ENCODE results near the gene ZBTB7C. TPM values are rescaled to one million over a fixed set of nuclear protein-coding genes. Genes with fewer than 3 reads are reported as not detected.

The ZBTB7C gene
- total and polyA plus RNA-seq, 2 of the 8 experiments (the other 6 are each of a cell fraction or from before 2014, with no cell fraction given), result 0.15 to 0.45 TPM

GRCh38 chr18:48226401-48226800 lies 182.8 kb downstream of the ZBTB7C start:
- no peak overlapping the region for H3K4ac ChIP-seq (replicated peaks; ENCODE audit: insufficient read length, low read depth, low read length)
- H3K4me1 ChIP-seq (replicated peaks in 1 of 4; ENCODE audit: control insufficient read depth in 3 of 4, insufficient read depth in 4 of 4, low read length in 3 of 4), result peaks cover 0 to 1% (median 0%) of the 10 kb centered on the region in 4 experiments; a peak in 1 of 7 replicates
- H4K5ac ChIP-seq (ENCODE audit: insufficient read length, low read depth, low read length), result no peak overlapping the region
- no peak overlapping the region for H4K91ac ChIP-seq (replicated peaks; ENCODE audit: insufficient read length, low read length)
- H3K79me1 ChIP-seq (ENCODE audit: low read depth, low read length), result no peaks in the 10 kb centered on the region
- H3K18ac ChIP-seq (ENCODE audit: extremely low read depth, low read length), result no peak overlapping the region
- H3K79me2 ChIP-seq (ENCODE audit: control insufficient read depth in 1 of 2, insufficient read depth in 2 of 2, low read length in 2 of 2), result no peaks in the 10 kb centered on the region
- H2BK5ac ChIP-seq (ENCODE audit: low read depth, low read length), result no peak overlapping the region
- no peaks in the 10 kb centered on the region for H4K20me1 ChIP-seq (replicated peaks in 1 of 2; ENCODE audit: control insufficient read depth in 1 of 2, insufficient read depth in 2 of 2, low read length in 2 of 2)
- H2BK15ac ChIP-seq (ENCODE audit: low read length), result no peak overlapping the region
- POLR2A ChIA-PET (ENCODE audit: partially characterized antibody), result no interaction called here
- 77% methylated on average over 1 of the region's 1 CpG; no CpG with 5 or more reads in 1 of the 2 experiments for WGBS, 2 experiments (ENCODE audit: extremely low coverage in 1 of 2, insufficient coverage in 1 of 2, insufficient read length in 1 of 2, insufficient replicate concordance in 2 of 2, low coverage in 1 of 2, low lambda C conversion rate in 2 of 2, missing lambda C conversion rate in 1 of 2)
- H2AK5ac ChIP-seq (ENCODE audit: low read depth, low read length), result no peak overlapping the region
- no peaks in the 10 kb centered on the region for H3K23me2 ChIP-seq (ENCODE audit: low read depth, low read length)
- no peak overlapping the region for H3K56ac ChIP-seq (replicated peaks; ENCODE audit: insufficient read length, low read depth, low read length)
- no peak overlapping the region for H3K9ac ChIP-seq (replicated peaks in 1 of 4; ENCODE audit: extremely low read depth in 1 of 4, low read depth in 3 of 4, low read length in 3 of 4)
- no peaks in the 10 kb centered on the region for H3K9me3 ChIP-seq (ENCODE audit: insufficient read depth in 2 of 2, low read depth in 1 of 2, low read length in 1 of 2)
- no peak for DNase-seq (ENCODE audit: low read depth in 1 of 2, low spot score in 2 of 2)
- no peak overlapping the region; the same call in 1 of the 2 replicates for H2AFZ ChIP-seq (ENCODE audit: low read length)
- H3K27me3 ChIP-seq (replicated peaks in 1 of 4; ENCODE audit: control insufficient read depth in 3 of 4, extremely low read depth in 1 of 4, insufficient read depth in 3 of 4, low read length in 3 of 4), result no peaks in the 10 kb centered on the region
- H3K36me3 ChIP-seq (ENCODE audit: control insufficient read depth in 2 of 4, insufficient read depth in 4 of 4, low read length in 3 of 4), result no peaks in the 10 kb centered on the region
- H3K14ac ChIP-seq (ENCODE audit: insufficient read length), result no peak overlapping the region
- no peak overlapping the region for H3K4me3 ChIP-seq (ENCODE audit: extremely low read depth in 1 of 4, insufficient read depth in 2 of 4, low read depth in 3 of 4, low read length in 4 of 4)
- H4K8ac ChIP-seq (ENCODE audit: extremely low read depth, insufficient read depth, low read length), result no peak overlapping the region; the same call in 1 of the 2 replicates
- no peak for FAIRE-seq
- no peak overlapping the region for H2BK120ac ChIP-seq (replicated peaks; ENCODE audit: low read depth, low read length)
- TF ChIP-seq CHD2 (IDR thresholded peaks at IDR 0.05; ENCODE audit: low read length), result no peak
- no peak for TF ChIP-seq ATF3 (IDR thresholded peaks at IDR 0.05; ENCODE audit: insufficient read depth, low read depth, low read length)
- TF ChIP-seq GABPA (IDR thresholded peaks at IDR 0.05; ENCODE audit: borderline replicate concordance, insufficient read depth, low read length), result no peak
- no peak for TF ChIP-seq JUN (IDR thresholded peaks at IDR 0.05; ENCODE audit: low read depth, low read length)
- TF ChIP-seq EP300 (IDR thresholded peaks at IDR 0.05; ENCODE audit: borderline replicate concordance in 1 of 2, low read depth in 2 of 2, low read length in 2 of 2), result no peak
- TF ChIP-seq RNF2 (IDR thresholded peaks at IDR 0.05; ENCODE audit: borderline replicate concordance, low read depth, low read length, missing control alignments, poor library complexity, severe bottlenecking), result no peak
- no peak for TF ChIP-seq CHD1 (IDR thresholded peaks at IDR 0.05; ENCODE audit: low read depth, low read length)
- TF ChIP-seq MAX (IDR thresholded peaks at IDR 0.05), result no peak
- no peak for TF ChIP-seq TBP (IDR thresholded peaks at IDR 0.05; ENCODE audit: low read depth, low read length)
- TF ChIP-seq EGR1 (IDR thresholded peaks at IDR 0.05; ENCODE audit: borderline replicate concordance, low read depth, low read length), result no peak
- TF ChIP-seq RXRA (IDR thresholded peaks at IDR 0.05; ENCODE audit: insufficient read depth, low read depth, low read length), result no peak
- TF ChIP-seq SIN3A (conservative IDR thresholded peaks at IDR 0.05 in 1 of 2, IDR thresholded peaks at IDR 0.05 in 1 of 2; ENCODE audit: low read depth in 1 of 2, low read length in 2 of 2), result no peak
- H3K27ac ChIP-seq (ENCODE audit: low read depth, low read length), result no peak overlapping the region
- no peak overlapping the region for H3K23ac ChIP-seq (ENCODE audit: insufficient read length)
- no peak overlapping the region for H2BK20ac ChIP-seq (ENCODE audit: low read length)
- H3K4me2 ChIP-seq (ENCODE audit: insufficient read depth in 1 of 2, low read depth in 2 of 2, low read length in 2 of 2), result no peak overlapping the region
- CTCF ChIA-PET (ENCODE audit: partially characterized antibody), result interaction anchor here (0.9 to 1.6 kb wide), 4 partner anchors 69 to 221 kb away, joined by 3 to 7 read pairs (median 4); no protein-coding TSS in a partner anchor
- 0 out of 2 replicates have a peak overlapping the region, but pooled peaks have one; percentile 3 for H2BK12ac ChIP-seq (ENCODE audit: low read depth, low read length)
